NCI-H1048 (cell line): ENCODE results near the gene SHROOM1.
"Not testable (repeated sequence)": the region's sequence is repeated elsewhere in the genome, so short reads cannot be mapped to it uniquely, and the experiment has no call there.

Experiments
- DNase-seq: peaks from one replicate; lab custom pipeline; 2025; lab: John Stamatoyannopoulos, UW

SHROOM1 gene

GRCh38 chr5:132805872-132806271 is 24.6 kb downstream of the SHROOM1 start:
- DNase-seq, result not testable (repeated sequence)

GRCh38 chr5:132804219-132804618 is 26.2 kb downstream of the SHROOM1 start:
- DNase-seq, result not testable (repeated sequence)

GRCh38 chr5:132802685-132803066 is 27.8 kb downstream of the SHROOM1 start:
- DNase-seq, result not testable (repeated sequence)

GRCh38 chr5:132802044-132802684 is 28.3 kb downstream of the SHROOM1 start:
- no peak for DNase-seq

- no peak for DNase-seq
Observed at GRCh38 chr5:132800545-132800944, 29.9 kb downstream of the SHROOM1 start.

DNA sequence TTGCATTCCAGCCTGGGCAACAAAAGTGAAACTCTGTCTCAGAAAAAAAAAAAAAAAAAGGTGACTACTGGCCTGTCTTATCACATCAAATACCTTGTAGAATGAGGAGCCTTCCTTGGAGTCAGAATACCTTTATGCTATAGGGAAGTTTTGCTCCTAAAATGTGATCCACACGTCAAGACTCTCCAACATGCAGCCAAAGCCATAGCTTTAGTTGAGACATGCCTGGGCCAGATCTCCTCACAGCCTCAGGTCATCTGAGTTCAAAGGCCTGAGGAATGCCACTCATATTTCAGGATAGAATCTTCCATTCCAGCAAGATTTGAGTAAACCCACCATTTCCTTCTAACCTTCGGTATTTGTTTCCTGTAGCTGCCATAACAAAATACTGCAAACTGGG is 31.1 kb downstream of the SHROOM1 start:
- no peak for DNase-seq

DNA sequence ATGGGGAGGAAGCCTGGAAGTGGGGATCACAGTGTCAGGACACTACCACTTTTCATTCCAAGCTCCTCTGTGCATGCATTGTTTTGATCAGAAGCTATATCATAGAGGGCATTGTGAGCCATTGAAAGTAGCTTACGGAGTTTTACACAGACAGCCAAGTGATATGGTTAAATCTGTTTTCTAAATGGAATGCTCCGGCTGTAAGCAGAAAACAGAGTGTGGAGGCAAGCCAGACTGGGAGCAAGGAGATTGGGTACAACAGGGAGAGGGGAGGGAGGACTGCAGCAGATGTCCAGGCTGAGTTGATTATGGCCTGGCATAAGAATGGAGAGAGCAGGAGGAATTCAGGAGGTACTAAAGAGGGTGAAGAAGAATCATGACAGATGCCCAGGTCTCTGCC is 32.8 kb downstream of the SHROOM1 start:
- no peak for DNase-seq

GRCh38 chr5:132791026-132791425 is 39.4 kb downstream of the SHROOM1 start:
- no peak for DNase-seq

GRCh38 chr5:132790201-132790865 is 40.1 kb downstream of the SHROOM1 start:
- DNase-seq, result no peak

- no peak for DNase-seq
Observed at GRCh38 chr5:132788990-132789886, 41.2 kb downstream of the SHROOM1 start.

DNA sequence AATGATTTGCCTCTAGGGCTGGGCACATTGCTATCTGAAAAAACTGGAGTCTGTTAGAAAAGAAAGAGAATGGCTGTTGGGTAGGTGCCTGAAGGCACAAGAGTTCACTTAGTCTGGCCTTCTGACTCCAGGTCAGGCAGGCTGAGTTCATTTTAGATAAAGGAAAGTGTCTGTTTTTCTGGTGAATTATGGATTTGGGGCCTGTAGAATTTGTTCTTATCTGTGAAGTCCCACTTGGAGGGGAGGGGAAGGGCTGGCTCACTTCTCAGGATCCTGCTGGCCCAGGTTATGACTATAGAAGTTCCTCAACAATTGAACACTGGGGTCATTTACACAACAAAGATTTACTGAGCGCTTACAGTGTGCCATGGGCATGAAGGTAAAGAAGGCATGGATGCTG is 41.9 kb downstream of the SHROOM1 start:
- DNase-seq, result no peak

DNA sequence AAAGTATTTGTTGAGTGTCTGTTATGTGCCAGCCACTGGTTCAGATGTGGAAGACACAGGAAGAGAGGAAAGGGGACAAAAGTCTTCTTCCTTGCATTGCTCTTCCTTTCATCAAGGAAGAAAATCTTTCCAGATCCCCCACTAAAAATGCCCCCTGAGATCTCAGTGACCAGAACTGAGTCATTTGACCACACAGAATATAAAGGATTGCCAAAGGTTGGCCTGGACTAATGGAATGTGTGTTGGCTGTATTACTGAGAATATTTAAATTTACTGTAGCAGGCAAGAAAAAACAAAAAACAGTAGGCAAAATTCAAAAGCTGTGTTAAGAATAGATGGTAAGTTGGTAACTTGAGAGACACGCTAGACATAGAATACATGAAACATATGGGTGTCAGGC is 43.4 kb downstream of the SHROOM1 start:
- DNase-seq, result no peak

DNA sequence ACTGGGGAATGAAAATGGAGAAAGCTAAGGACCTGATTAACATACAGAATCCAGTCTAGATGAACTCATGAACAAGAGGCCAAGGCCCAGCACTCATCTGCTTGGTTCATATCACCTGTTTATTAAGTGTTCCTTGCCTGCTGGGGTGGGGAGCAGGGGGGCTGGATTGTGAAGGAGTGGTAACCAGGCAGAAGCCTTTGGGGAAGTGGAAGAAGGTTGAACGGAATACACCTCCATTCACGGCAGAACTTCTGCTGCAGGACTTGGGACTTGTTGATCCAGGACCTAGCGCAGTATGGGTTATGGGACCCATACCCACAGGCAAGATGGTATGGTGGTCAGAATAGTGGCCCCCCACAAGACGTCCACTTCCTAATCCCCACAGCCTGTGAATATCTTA is 44.6 kb downstream of the SHROOM1 start:
- DNase-seq, result no peak

DNA sequence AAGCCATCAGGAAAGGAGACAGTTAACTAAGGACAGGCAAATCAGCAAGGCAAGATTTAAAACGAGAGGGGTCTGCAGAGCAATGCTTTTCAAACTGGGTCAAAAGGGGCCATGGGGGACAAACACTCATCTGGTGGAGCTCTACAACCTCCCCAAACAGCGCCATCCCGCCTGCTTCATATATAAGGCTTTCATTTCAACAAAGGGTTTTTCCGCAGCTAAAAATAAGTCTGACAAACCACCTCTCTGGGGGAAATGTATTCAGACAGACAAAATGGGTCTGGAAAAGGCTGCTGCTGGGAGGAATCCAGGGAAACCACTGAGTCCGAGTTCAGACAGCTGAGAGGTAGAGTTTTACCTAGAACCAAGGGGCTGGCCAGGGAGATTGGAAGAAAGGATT is 45.1 kb downstream of the SHROOM1 start:
- DNase-seq, result no peak

DNA sequence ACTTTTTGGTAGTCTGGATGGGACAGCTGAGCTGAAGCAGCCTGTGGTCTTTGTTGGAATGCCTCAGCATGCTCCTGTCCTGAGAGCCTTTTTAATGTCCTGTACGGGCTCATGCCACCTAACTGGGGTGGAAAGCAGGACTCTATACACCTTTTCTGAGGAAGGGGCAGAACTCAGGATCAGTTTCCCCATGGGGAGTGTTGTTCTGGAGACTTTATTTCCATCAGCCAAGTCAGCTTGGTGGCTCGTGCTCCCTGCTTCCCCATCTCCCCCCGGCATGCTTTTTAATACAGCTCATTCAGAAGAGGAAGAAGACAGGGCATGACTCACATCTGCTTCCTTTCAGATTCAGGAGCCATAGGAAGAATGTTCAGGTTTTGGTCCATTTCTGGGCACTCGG is 48.3 kb downstream of the SHROOM1 start:
- no peak for DNase-seq

- DNase-seq, result no peak
Observed at GRCh38 chr5:132781029-132781428, 49.4 kb downstream of the SHROOM1 start.

GRCh38 chr5:132780577-132780976 is 49.9 kb downstream of the SHROOM1 start:
- DNase-seq, result no peak

- no peak for DNase-seq
Observed at GRCh38 chr5:132779961-132780360, 50.5 kb downstream of the SHROOM1 start.

GRCh38 chr5:132778856-132779255 is 51.6 kb downstream of the SHROOM1 start:
- DNase-seq, result no peak

- no peak for DNase-seq
Observed at GRCh38 chr5:132778129-132778528, 52.3 kb downstream of the SHROOM1 start.

DNA sequence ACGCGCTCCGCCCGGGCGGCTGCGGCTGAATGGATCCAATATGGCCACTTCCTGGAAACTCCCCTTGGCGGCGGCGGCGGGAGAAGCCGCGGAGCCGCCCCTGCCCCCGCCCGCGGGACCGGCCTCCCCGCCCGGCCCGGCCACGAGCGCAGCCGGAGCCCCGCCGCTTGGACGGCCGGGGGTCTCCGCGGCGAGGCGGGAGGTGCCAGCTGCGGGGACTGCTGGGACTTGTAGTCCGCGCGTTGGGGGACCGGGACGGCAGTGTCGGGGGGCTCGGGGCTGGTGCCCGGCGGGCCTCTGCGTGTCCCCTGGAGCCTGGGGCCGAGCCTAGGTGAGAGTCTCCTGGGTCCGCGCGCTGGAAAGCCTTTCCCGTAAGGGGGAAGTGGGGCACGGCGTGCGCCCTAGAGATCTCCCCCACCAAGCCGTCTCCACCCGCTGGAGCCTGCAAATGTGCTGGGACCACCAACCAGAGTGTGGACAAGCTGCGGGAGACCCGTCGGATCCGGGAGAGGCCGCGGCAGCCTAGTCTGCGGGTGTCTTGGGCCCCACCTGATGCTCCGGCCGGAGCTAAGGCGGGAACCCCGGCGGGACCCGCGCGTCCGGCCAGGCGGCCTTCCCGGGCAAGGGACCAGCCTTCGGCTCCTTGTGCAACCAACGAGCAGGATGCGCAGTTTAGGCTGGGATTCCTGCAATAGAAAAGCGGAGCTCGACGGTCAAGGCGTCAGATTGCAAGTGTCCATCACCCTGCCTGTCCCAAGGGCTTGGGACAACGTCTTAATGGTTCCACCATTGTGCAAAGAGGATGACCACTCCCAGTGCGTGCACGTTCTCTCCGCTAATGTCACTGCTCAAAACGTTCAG is 53.0 kb downstream of the SHROOM1 start, which contains the start of gene SEPTIN8:
Gene SEPTIN8, minus strand, starts transcription at position 31 of the 861 bp plus-strand sequence. CDS start 102 bp downstream, outside the sequence.
- DNase-seq, result peak; percentile 6

- DNase-seq, result no peak
Observed at GRCh38 chr5:132776938-132777208, 53.6 kb downstream of the SHROOM1 start.
